Amniotic stem cell (primary cell): ENCODE data around the gene CCDC159.
"Not testable (repeated sequence)": the region's sequence is repeated elsewhere in the genome, so short reads cannot be mapped to it uniquely, and the experiment has no call there.

ENCODE experiments used
- DNase-seq: peaks from one replicate; lab custom pipeline; 2025; lab: John Stamatoyannopoulos, UW

The CCDC159 gene

DNA sequence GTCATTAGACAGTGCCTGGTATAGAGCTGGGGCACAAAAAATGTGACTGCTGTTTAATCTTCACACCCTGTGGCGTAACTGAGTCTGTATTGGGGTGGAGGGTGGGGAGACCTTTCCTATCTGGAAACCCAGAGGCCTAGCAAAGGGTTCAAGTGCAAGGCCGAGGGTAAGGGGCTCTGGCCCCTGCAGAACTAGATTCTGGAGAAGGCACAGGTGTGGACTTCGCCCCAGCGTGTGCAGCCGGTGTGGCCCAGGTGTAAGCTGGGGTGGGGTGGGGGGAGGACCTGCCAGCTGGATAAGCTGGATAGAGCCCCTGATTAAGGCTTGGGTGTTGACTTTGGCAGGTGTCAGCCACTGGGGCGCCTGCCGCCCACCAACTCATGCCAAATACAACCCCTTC lies 8.2 kb upstream of the CCDC159 start:
- no peak for DNase-seq

- DNase-seq = no peak
Measured at GRCh38 chr19:11338569-11339253, 7.6 kb upstream of the CCDC159 start.

- DNase-seq = peak; percentile 40
Measured at GRCh38 chr19:11339254-11340098, 6.8 kb upstream of the CCDC159 start, which contains the start of gene RAB3D. TSS of gene RAB3D (minus strand) at chr19:11339657. CDS start at chr19:11337399, 2,258 bp downstream.

DNA sequence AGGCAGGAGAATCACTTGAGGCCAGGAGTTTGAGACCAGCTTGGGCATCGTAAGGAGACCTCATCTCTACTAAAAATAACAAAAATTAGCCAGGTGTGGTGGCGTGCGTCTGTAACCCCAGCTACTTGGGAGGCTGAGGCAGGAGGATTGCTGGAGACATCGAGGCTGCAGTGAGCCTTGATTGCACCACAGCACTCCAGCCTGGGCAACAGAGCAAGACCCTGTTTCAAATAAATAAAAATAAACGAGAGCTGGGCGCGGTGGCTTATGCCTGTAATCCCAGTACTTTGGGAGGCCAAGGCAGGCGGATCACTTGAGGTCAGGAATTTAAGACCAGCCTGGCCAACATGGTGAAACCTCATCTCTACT lies 6.2 kb upstream of the CCDC159 start:
- DNase-seq = not testable (repeated sequence)

DNA sequence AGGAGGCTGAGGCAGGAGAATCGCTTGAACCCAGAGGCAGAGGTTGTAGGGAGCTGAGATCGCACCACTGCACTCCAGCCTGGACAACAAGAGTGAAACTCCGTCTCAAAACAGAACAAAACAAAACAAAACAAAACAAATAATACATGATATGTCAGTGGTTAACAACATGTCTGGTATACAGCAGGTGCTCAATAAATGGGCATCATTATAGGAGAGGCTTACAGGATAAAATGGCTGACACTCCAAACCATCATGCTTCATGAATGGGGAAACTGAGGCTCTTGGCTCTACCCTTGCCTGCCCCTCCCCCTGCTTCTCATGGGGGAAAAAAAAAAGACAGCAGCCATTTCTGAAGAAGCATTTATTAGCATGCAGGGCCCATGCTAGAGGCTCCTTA lies 3.9 kb upstream of the CCDC159 start:
- no peak for DNase-seq

DNA sequence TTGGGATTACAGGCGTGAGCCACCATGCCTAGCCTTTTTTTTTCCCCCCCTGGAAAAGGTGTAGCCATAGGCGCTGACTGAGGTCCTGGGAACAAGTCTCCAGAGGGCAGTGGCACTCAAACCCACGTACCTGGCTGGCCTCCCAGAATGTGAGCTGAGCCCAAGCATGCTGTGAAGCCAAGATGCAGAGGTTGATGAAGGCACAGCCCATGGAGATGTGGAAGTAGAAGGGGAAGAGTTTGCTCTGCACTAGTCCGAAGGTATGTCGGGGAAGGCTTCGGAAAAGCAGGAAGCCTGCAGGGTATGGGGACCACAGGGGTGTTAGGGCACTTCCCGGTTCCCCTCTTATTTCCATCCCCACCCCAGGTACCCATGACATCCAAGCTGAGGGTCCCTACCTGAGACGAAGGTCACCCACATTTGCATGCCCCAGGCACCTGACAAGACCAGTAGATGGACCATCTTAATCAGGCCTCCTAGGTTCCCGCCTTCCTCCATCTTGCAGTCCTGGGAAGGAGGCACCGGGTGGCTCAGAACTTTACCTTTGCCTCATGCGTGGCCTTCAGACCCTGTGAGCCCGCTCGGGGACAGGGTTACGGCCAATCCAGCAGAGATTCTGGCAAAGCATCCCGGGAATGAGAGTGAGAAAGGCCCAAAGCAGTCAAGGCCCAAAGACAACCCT lies 1.1 kb upstream of the CCDC159 start:
- DNase-seq = no peak

DNA sequence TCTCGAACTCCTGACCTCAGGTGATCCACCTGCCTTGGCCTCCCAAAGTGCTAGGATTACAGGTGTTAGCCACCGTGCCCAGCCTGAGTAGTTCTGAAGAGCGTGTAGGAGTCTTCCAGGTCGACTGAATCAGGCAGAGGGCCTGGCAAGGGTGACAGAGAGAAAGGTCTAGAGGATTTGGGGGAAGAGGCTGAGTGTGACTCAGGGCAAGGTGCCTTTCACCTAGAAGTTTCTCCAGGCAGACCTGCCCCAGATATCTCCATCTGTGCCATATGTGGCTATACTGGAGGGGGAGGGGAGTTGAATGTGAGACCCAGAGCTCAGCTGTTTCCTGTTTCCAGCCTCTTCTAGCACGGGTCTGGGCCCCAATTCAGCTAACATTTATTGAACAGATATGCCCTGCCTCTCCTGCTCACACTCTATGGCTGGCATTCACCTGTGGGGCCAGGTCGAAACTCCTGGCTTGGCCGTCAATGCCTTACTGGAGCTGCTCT lies 1.3 kb downstream of the CCDC159 start:
- DNase-seq = no peak

DNA sequence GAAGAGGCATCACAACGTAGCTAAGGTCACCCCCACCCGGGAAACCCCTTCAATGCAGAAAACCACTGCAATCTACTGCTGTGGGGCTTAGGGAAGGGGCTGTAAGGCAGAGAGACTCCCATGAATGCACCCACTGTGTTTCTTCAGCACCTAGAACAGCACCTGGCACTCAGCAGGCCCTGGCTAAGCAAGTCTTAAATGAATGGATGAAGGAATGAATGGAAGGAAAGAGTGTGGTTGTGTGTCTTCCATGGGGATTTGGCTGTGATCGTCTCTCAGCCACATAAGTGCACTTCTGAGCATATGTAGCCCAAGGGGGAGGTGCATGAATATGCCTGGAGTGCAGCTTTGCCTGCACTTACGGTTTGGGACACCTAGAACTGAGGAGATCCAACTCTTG lies 2.9 kb downstream of the CCDC159 start:
- no peak for DNase-seq

DNA sequence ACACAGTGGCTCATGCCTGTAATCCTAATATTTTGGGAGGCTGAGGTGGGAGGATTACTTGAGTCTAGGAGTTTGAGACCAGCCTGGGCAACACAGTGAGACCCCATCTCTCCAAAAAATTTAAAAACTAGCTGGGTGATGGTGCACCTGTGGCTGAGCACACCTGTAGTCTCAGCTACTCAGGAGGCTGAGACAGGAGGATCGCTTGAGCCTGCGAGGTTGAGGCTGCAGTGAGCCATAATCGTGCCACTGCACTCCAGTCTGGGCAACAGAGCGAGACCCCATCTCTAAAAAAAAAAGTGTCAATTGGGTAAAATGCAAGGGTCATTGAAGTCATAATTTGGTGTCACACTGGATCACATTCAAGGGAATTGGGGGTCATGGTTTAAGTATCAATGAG lies 7.8 kb downstream of the CCDC159 start:
- DNase-seq = not testable (repeated sequence)

DNA sequence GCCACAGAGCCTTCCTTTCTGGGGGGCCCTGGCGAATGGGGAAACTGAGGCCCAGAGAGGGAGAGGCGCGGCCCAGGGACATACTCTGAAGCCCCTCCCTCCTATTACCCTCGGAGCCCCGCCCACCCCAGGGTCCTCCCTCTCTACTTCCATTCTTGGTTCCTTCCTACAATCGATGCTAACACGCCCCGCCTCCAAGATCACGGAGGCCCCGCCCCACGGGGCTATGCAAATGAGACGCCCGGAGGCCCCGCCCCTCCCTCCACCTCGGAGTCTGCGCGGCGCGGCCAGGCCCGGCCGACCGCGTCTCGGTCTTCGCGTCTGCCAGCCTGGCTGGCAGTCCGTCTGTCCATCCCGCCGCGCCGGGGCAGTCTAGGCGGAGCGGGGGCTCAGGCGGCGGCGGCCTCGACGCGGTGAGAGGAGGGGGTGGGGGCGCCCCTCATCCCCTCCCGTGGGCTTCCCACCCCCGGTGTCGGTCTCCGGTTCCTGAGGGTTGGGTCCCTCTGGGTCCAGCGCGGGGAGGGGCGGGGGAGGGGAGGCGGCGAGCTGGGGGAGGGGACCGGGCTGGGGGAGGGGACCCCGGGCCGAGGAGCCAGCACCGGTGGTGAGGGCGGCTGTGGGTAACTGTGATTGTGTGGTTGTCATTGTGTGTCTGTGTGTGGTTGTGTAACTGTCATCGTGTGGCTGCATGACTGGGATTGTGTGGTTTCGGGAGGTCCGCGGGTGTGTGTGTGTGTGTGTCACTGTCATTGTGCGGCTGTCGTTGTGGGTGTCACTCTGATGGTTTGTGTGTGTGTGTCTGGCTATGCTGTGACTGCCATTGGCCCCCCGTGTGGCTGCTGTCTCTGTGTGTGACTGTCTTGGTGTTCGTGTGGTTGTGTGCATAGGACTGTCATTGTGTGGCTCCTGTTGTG lies 9.1 kb downstream of the CCDC159 start, which contains the start of gene PLPPR2:
PLPPR2 (plus strand) TSS at position 273 of the 914 bp plus-strand sequence. CDS start 2,242 bp downstream, outside the sequence.
- peak; percentile 86 for DNase-seq

DNA sequence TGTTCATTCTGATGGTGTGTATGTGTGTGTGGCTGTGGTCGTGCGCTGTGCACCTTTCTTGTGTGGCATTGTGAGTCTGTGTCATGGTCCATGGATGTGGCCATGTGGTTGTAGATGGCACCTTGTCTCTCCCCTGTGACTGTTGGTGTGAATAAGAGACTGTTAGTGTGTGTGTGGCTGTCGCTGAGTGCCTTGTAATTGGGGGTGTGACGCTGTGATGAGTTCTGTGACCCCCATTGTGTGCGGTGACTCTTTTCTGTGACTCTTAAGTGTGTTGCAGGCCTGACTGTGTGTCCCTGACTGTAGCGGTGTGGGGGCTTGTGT lies 9.7 kb downstream of the CCDC159 start:
- DNase-seq = no peak

GRCh38 chr19:11356676-11357550 lies 10.6 kb downstream of the CCDC159 start:
- DNase-seq = no peak

DNA sequence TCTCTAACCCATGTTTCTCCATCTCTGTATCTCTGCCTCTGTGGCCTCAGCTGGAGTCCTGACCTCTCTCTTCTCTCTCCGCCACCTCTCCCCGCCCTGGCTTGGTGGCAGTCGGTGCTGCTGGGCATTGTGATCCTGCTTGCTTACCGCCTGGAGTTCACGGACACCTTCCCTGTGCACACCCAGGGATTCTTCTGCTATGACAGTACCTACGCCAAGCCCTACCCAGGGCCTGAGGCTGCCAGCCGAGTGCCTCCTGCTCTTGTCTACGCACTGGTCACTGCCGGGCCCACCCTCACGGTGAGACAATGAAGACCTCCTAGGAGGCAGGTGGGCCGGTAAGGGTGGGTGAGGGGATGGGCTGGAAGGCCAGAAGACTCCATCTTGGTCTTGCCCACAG lies 13.1 kb downstream of the CCDC159 start:
- no peak for DNase-seq

- DNase-seq = no peak
Measured at GRCh38 chr19:11361037-11361770, 14.9 kb downstream of the CCDC159 start.

DNA sequence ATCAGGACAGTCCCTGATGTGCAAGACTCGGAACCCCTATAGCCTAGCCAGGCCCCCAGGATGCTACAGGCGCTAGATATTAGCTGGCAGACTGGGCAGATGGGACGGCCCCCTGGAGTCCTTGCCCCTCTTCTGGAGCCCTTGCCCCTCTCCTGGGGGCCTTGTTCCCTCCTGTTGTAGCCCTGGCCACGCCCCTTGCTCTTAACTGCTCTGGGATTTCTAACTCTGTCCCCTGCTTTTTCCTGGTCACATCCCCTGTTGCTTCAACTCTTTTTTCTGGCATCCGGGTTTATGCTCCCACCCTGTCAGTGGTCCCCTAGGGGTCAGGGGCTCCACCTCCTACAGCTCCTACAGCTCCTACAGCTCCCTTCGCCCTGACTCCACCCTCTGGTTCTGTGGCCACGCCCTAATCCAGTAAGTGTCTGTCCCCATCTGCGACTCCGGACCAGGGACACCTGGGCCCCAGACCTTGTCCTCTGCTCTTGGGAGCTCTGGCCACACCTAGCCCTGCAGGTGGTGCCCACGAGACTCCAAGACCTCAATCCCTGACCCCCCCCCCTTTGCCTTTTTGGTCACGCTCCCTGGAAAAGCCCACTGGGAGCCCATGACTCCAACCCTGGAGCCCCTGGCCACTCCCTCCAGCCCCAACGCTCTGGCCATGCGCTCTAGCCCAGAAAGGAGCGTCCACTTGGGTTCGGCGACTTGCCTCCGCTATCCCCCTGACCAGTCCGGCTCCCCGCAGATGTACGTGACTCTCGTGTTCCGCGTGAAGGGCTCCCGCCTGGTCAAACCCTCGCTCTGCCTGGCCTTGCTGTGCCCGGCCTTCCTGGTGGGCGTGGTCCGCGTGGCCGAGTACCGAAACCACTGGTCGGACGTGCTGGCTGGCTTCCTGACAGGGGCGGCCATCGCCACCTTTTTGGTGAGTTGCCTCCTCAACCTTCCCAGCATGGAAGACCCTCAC lies 15.7 kb downstream of the CCDC159 start:
- no peak for DNase-seq

- DNase-seq = no peak
Measured at GRCh38 chr19:11363881-11364280, 17.6 kb downstream of the CCDC159 start.

GRCh38 chr19:11364296-11364904 lies 18.1 kb downstream of the CCDC159 start:
- no peak for DNase-seq

DNA sequence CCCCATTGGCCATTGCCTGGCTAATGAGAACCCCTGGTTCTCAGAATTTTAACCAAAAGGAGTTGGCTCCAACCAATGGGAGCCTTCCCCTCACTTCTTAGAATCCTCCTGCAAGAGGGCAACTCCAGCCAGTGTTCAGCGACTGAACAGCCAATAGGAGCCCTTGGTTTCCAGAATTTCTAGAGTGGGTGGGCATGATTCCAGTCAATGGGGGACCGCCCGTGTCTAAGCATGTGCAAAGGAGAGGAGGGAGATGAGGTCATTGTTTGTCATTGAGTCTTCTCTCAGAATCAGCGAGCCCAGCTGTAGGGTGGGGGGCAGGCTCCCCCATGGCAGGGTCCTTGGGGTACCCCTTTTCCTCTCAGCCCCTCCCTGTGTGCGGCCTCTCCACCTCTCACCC lies 18.6 kb downstream of the CCDC159 start:
- DNase-seq = no peak
